Small intestine (tissue), 7 donors: ENCODE results near the gene FBRSL1. TPM values are rescaled to one million over a fixed set of nuclear protein-coding genes. Genes with fewer than 3 reads are reported as not detected.

Source experiments
- DNase-seq, 2 donors: peaks; one replicate each; pipeline versions ENCODE4 v3.0.0 to v3.0.0-alpha.2; 2013
- FAIRE-seq: peaks from 2 replicates; lab custom pipeline; 2012; peaks lifted over from hg19 to GRCh38; lab: Jason Lieb, UNC
- H3K27ac ChIP-seq, 3 donors: one replicate each; pipeline ENCODE4 v1.5.1; 2013; ENCODE audit warnings: low read length in 2 of 3, mild to moderate bottlenecking in 2 of 3, control low read depth in 1 of 3, inconsistent platforms in 1 of 3, low read depth in 1 of 3, moderate library complexity in 1 of 3
- H3K27me3 ChIP-seq, 3 donors: one replicate each; pipeline ENCODE4 v1.6.1; 2013; ENCODE audit warnings: low read length in 3 of 3, inconsistent platforms in 1 of 3; ENCODE audit not compliant: control insufficient read depth in 3 of 3, insufficient read depth in 3 of 3
- H3K36me3 ChIP-seq, 3 donors: one replicate each; pipeline ENCODE4 v1.6.1; 2013; ENCODE audit warnings: low read length in 3 of 3, inconsistent platforms in 1 of 3, low read depth in 1 of 3, mild to moderate bottlenecking in 1 of 3, moderate library complexity in 1 of 3; ENCODE audit not compliant: control insufficient read depth in 3 of 3, insufficient read depth in 2 of 3
- H3K4me1 ChIP-seq, 3 donors: one replicate each; pipeline ENCODE4 v1.6.1; 2013; ENCODE audit warnings: low read length in 2 of 3, inconsistent platforms in 1 of 3, low read depth in 1 of 3, mild to moderate bottlenecking in 1 of 3, moderate library complexity in 1 of 3; ENCODE audit not compliant: control insufficient read depth in 3 of 3, insufficient read depth in 2 of 3
- H3K4me3 ChIP-seq, 3 donors: one replicate each; pipeline ENCODE4 v1.5.1; 2013; ENCODE audit warnings: low read length in 3 of 3, control low read depth in 1 of 3, inconsistent platforms in 1 of 3, low read depth in 1 of 3, mild to moderate bottlenecking in 1 of 3, moderate library complexity in 1 of 3
- H3K9me3 ChIP-seq, 2 donors: one replicate each; pipeline ENCODE4 v1.6.1; 2013; ENCODE audit warnings: low read depth in 1 of 2, low read length in 1 of 2; ENCODE audit not compliant: control insufficient read depth in 2 of 2, insufficient read depth in 1 of 2
- WGBS, 3 donors: extraction: QIAGEN DNeasy Blood & Tissue Kit; methylation state at CpG; one replicate each; pipeline ENCODE4 v1.1.7; 2013; 5-methylcytosine and 5-hydroxymethylcytosine counted together
- polyA plus RNA-seq, 4 donors: library from polyadenylated mRNA; stranded (reverse) in 3 of 4; unstranded in 1 of 4; fragments of 200-250 nt in 3 of 4; fragments of 120-200 nt in 1 of 4; gene quantifications; one replicate each; pipeline versions ENCODE4 v1.2.1 to v1.2.3, GENCODE V29; 2013
- donor health status: healthy with polysubstance abuse.
- donor health status: control.
- donor health status: control.
- donor health status: Bipolar disorder and iron deficiency.
- donor health status: healthy.

The FBRSL1 gene
- polyA plus RNA-seq, 4 donors = 24.3 to 59.5 (median 32.5) TPM

GRCh38 chr12:132514216-132514820 lies 24.4 kb downstream of the FBRSL1 start:
- Histone ChIP-seq H3K27ac (peak overlapping the region in 1 of 3 donors; percentile 16), H3K9me3 (peaks cover 0 to 14% of the 10 kb centered on the region in 2 donors), H3K27me3 (no peaks in the 10 kb centered on the region), H3K4me3 (no peak overlapping the region), H3K36me3 (peaks cover 2 to 68% (median 6%) of the 10 kb centered on the region in 3 donors), H3K4me1 (peaks cover 0 to 16% (median 0%) of the 10 kb centered on the region in 3 donors)
- 78 to 87% (median 86%) methylated on average over 14 to 17 of the region's 17 CpGs for WGBS, 3 donors
- DNase-seq = no peak
- FAIRE-seq = no peak

DNA sequence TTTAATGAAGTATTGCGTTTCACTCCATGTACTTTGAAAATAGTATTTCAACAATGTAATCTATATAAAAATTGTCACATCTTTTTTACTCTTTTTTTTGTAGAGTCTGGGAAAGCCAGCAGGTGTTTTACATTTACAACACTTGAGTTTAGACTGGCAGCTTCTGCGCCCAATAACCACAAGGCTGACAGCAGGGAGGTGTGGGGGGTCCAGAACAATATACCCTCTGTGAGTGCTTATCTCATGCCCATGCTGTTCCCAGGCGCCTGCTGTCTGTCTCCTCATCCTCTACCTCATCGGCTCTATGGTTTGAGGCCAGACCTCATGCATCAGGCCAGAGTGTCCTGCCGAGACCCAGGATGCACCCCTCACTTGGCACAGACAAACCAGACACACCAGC lies 24.9 kb downstream of the FBRSL1 start:
- no peak overlapping the region for H3K4me3 ChIP-seq
- peaks cover 0 to 16% (median 0%) of the 10 kb centered on the region in 3 donors for H3K4me1 ChIP-seq
- H3K9me3 ChIP-seq = peaks cover 0 to 16% of the 10 kb centered on the region in 2 donors
- peak overlapping the region in 1 of 3 donors; percentile 40 for H3K27ac ChIP-seq
- H3K36me3 ChIP-seq = peaks cover 2 to 66% (median 6%) of the 10 kb centered on the region in 3 donors
- DNase-seq (peak in 1 of 2 donors; percentile 46), FAIRE-seq (no peak)
- WGBS, 3 donors = 77 to 85% (median 81%) methylated on average over 5 of the region's 5 CpGs
- H3K27me3 ChIP-seq = no peaks in the 10 kb centered on the region

- peak overlapping the region in 1 of 3 donors; percentile 78 for H3K27ac ChIP-seq
- peak in 1 of 2 donors; percentile 8 for DNase-seq
- H3K4me3 ChIP-seq = no peak overlapping the region
- peaks cover 0 to 64% (median 6%) of the 10 kb centered on the region in 3 donors for H3K36me3 ChIP-seq
- H3K9me3 ChIP-seq = peaks cover 0 to 16% of the 10 kb centered on the region in 2 donors
- peaks cover 0 to 29% (median 0%) of the 10 kb centered on the region in 3 donors for H3K4me1 ChIP-seq
- WGBS, 3 donors = 79 to 88% (median 87%) methylated on average over 18 of the region's 18 CpGs
- no peaks in the 10 kb centered on the region for H3K27me3 ChIP-seq
- FAIRE-seq = no peak
Measured at GRCh38 chr12:132516095-132517012, 26.4 kb downstream of the FBRSL1 start.

DNA sequence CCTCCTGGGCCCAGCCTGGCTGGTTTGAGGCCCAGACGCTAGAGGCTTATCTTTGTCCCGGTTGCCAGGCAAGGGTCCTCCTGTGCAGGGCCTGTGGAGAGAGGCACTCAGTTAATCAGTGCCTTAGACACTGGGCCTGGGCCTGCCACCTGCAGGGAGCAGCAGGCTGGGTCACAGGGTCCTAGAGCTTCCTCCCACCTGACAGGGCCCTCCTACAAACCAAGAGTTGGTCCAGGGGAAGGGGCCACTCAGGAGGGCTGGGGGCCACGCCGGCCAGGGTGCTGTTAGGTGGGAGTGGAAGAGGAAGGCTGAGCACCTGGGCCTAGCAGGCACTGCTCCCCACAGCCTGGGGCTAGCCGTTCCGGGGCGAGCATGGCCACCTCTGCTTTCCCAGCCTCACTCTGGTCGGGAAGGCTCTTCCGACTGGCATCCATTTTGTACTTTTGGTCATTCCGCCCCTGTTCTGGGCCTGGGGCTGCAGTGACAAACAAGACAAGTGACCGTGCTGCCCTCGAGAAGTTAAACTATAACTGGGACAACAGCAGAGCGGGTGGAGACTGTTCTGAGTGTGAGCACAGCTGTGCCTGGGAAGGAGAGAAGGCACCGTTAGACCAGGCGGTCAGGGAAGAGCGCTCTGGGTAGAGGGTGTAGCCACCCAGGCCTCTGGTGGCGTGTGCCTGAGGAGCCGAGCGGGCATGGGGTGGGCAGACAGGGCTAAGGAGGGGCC lies 27.2 kb downstream of the FBRSL1 start:
- peak; percentile 42 to 70 for DNase-seq
- peaks cover 0 to 57% (median 3%) of the 10 kb centered on the region in 3 donors for H3K36me3 ChIP-seq
- peaks cover 0 to 34% (median 0%) of the 10 kb centered on the region in 3 donors for H3K4me1 ChIP-seq
- FAIRE-seq = no peak
- peak overlapping the region in 1 of 3 donors; percentile 78 for H3K27ac ChIP-seq
- no peaks in the 10 kb centered on the region for H3K27me3 ChIP-seq
- 36 to 65% (median 52%) methylated on average over 17 to 19 of the region's 19 CpGs for WGBS, 3 donors
- H3K4me3 ChIP-seq = no peak overlapping the region
- peaks cover 0 to 16% of the 10 kb centered on the region in 2 donors for H3K9me3 ChIP-seq

- H3K36me3 ChIP-seq = peaks cover 0 to 56% (median 2%) of the 10 kb centered on the region in 3 donors
- peaks cover 0 to 16% of the 10 kb centered on the region in 2 donors for H3K9me3 ChIP-seq
- no peak for DNase-seq
- FAIRE-seq = no peak
- H3K4me3 ChIP-seq = no peak overlapping the region
- WGBS, 3 donors = 64 to 82% (median 69%) methylated on average over 10 of the region's 10 CpGs
- H3K4me1 ChIP-seq = peaks cover 0 to 34% (median 0%) of the 10 kb centered on the region in 3 donors
- peak overlapping the region in 1 of 3 donors; percentile 78 for H3K27ac ChIP-seq
- no peaks in the 10 kb centered on the region for H3K27me3 ChIP-seq
Measured at GRCh38 chr12:132517740-132518100, 27.8 kb downstream of the FBRSL1 start.

GRCh38 chr12:132518354-132518992 lies 28.5 kb downstream of the FBRSL1 start:
- H3K9me3 ChIP-seq = peaks cover 0 to 16% of the 10 kb centered on the region in 2 donors
- no peak for DNase-seq
- no peak overlapping the region for H3K4me3 ChIP-seq
- peaks cover 0 to 34% (median 0%) of the 10 kb centered on the region in 3 donors for H3K4me1 ChIP-seq
- no peak overlapping the region for H3K27ac ChIP-seq
- WGBS, 3 donors = 96 to 99% (median 98%) methylated on average over 7 of the region's 7 CpGs
- FAIRE-seq = no peak
- peaks cover 0 to 54% (median 2%) of the 10 kb centered on the region in 3 donors for H3K36me3 ChIP-seq
- no peaks in the 10 kb centered on the region for H3K27me3 ChIP-seq

DNA sequence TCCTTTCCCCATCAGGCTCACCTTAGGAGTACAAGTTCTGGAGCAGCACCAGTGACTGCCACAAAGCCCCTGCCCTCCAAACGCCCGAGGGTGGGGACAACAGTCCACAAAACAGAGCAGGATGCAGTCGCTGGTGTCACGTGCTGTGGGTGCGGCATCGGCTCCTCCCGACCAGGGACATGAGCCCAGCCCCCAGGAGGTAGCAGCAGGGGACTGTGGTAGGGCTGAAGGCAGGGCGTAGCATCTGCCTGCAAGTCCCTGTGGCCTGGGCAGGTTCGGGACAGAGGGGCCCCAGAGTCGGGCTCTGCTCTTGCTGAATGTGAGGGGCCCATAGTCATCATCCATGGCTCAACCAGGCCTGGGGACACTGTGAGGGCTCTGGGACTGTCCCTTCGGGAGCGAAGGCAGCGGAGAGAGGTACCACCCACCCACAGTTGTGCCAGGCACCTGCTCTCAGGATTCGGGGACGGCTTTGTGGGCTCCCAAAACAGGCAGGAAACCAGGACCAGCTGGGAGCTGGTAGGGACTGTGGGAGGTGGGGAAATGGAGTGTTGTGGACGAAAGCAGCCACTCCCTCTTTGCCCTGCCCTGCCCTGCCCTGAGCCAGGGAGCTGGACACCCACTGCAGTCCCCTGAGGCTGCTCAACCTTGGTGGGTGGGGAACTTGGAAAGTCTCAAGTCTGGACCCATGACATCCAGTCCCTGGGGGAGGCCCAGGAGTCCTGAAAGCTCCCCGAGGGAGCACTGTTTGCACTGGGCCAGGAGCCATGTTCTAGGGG lies 30.7 kb downstream of the FBRSL1 start:
- Histone ChIP-seq H3K36me3 (peaks cover 0 to 58% (median 2%) of the 10 kb centered on the region in 3 donors), H3K27ac (no peak overlapping the region), H3K4me3 (no peak overlapping the region), H3K9me3 (peaks cover 0 to 16% of the 10 kb centered on the region in 2 donors), H3K27me3 (no peaks in the 10 kb centered on the region), H3K4me1 (peaks cover 0 to 38% (median 0%) of the 10 kb centered on the region in 3 donors)
- DNase-seq (peak in 1 of 2 donors; percentile 50), FAIRE-seq (no peak)
- 72 to 74% (median 73%) methylated on average over 17 of the region's 17 CpGs for WGBS, 3 donors
